Smooth muscle cell (in vitro differentiated cells): ENCODE measurements around the gene HERC2. TPM values are rescaled to one million over a fixed set of nuclear protein-coding genes. Genes with fewer than 3 reads are reported as not detected.

Experiments
- DNase-seq: peaks from one replicate; lab custom pipeline; 2025; ENCODE audit not compliant: unreplicated experiment; lab: John Stamatoyannopoulos, UW
- H2AFZ ChIP-seq: fragments of 200-600 bp; sonication (generic); 2 replicates; pipeline ENCODE4 v1.6.0; 2016; ENCODE audit warnings: antibody characterized with exemption, low read depth, mild to moderate bottlenecking
- H3F3A ChIP-seq: fragments of 200-600 bp; sonication (generic); 2 replicates; pipeline ENCODE4 v1.6.0; 2017; ENCODE audit warnings: antibody characterized with exemption, low read depth
- H3K27ac ChIP-seq: fragments of 200-600 bp; sonication (generic); 2 replicates; pipeline ENCODE4 v1.5.1; 2016; ENCODE audit warnings: low read depth, mild to moderate bottlenecking
- H3K27me3 ChIP-seq: fragments of 200-600 bp; sonication (generic); 2 replicates; pipeline ENCODE4 v1.6.1; 2016; ENCODE audit warnings: low read depth, mild to moderate bottlenecking
- H3K36me3 ChIP-seq: fragments of 200-600 bp; sonication (generic); 2 replicates; pipeline ENCODE4 v1.5.1; 2016; ENCODE audit warnings: low read depth
- H3K4me1 ChIP-seq: fragments of 200-600 bp; sonication (generic); 2 replicates; pipeline ENCODE4 v1.5.1; 2016; ENCODE audit warnings: low read depth
- H3K4me2 ChIP-seq: fragments of 200-600 bp; sonication (generic); 2 replicates; pipeline ENCODE4 v1.6.0; 2016; ENCODE audit warnings: mild to moderate bottlenecking
- H3K4me3 ChIP-seq: fragments of 200-600 bp; sonication (generic); 2 replicates; pipeline ENCODE4 v1.5.1; 2016; ENCODE audit warnings: mild to moderate bottlenecking
- H3K79me2 ChIP-seq: fragments of 200-600 bp; sonication (generic); 2 replicates; pipeline ENCODE4 v1.6.0; 2016; ENCODE audit warnings: low read depth, mild to moderate bottlenecking
- H3K9ac ChIP-seq: fragments of 200-600 bp; sonication (generic); 2 replicates; pipeline ENCODE4 v1.6.0; 2016; ENCODE audit warnings: low read depth
- H3K9me3 ChIP-seq: fragments of 200-600 bp; sonication (generic); replicated peaks from 2 replicates; pipeline ENCODE4 v1.5.1; 2016; ENCODE audit warnings: low read depth
- H4K20me1 ChIP-seq: fragments of 200-600 bp; sonication (generic); 2 replicates; pipeline ENCODE4 v1.6.0; 2016; ENCODE audit warnings: low read depth
- WGBS: methylation state at CpG from one replicate; pipeline ENCODE4 v1.1.7; 2016; ENCODE audit warnings: low lambda C conversion rate; 5-methylcytosine and 5-hydroxymethylcytosine counted together
- polyA plus RNA-seq: library from polyadenylated mRNA; unstranded; fragments of >200 nt; fragmentation: Nextera tagmentation; extraction: Ambion mirVana; gene quantifications from 2 replicates; pipeline ENCODE4 v1.2.1, GENCODE V29; 2016
- total RNA-seq: library from RNA; depleted of rRNA; stranded (reverse); fragments of >200 nt; gene quantifications from 2 replicates; pipeline ENCODE4 v1.2.3, GENCODE V29; 2014
- TF ChIP-seq, protein P1 (sequence below): fragments of 200-600 bp; sonication (generic); IDR thresholded peaks from 2 replicates; pipeline ENCODE4 v1.5.1; 2017; ENCODE audit warnings: borderline replicate concordance, mild to moderate bottlenecking, antibody characterized with exemption; ENCODE audit not compliant: insufficient read depth, poor library complexity, severe bottlenecking

The HERC2 gene
- total and polyA plus RNA-seq, 2 experiments from 2014 or later: 19.9 to 33.1 TPM

DNA sequence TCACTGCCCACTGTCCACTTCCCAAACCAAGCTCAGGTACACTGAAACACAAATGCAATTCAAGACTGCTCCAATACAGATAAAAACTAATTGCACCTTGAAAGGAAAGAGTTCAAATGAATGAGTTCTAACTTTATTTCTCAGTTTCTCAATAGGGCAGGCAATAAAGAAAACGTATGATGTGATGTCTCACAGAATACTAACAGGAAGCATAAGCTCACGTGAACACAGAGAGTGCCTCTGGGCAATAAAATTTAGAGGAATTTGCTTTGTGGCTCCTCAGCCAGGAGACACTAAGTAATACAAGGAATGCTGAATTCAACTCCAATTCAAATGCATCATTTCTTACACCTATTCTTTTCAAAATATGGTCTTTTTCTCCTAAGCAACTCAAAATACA is 140.6 kb downstream of the HERC2 start:
- H3K27ac ChIP-seq: no peak overlapping the region
- H3K36me3 ChIP-seq: no peaks in the 10 kb centered on the region
- H2AFZ ChIP-seq: no peak overlapping the region
- H3K9me3 ChIP-seq: no peaks in the 10 kb centered on the region
- WGBS: 74% methylated on average over 2 of the region's 2 CpGs
- H3K27me3 ChIP-seq: no peaks in the 10 kb centered on the region
- H3K4me2 ChIP-seq: no peak overlapping the region
- H3K4me3 ChIP-seq: no peak overlapping the region
- no peak overlapping the region for H3K9ac ChIP-seq
- TF ChIP-seq, protein P1, sequence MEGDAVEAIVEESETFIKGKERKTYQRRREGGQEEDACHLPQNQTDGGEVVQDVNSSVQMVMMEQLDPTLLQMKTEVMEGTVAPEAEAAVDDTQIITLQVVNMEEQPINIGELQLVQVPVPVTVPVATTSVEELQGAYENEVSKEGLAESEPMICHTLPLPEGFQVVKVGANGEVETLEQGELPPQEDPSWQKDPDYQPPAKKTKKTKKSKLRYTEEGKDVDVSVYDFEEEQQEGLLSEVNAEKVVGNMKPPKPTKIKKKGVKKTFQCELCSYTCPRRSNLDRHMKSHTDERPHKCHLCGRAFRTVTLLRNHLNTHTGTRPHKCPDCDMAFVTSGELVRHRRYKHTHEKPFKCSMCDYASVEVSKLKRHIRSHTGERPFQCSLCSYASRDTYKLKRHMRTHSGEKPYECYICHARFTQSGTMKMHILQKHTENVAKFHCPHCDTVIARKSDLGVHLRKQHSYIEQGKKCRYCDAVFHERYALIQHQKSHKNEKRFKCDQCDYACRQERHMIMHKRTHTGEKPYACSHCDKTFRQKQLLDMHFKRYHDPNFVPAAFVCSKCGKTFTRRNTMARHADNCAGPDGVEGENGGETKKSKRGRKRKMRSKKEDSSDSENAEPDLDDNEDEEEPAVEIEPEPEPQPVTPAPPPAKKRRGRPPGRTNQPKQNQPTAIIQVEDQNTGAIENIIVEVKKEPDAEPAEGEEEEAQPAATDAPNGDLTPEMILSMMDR: no peak
- H3K4me1 ChIP-seq: no peaks in the 10 kb centered on the region
- H4K20me1 ChIP-seq: no peaks in the 10 kb centered on the region
- H3F3A ChIP-seq: no peaks in the 10 kb centered on the region
- H3K79me2 ChIP-seq: no peaks in the 10 kb centered on the region
- DNase-seq: no peak

DNA sequence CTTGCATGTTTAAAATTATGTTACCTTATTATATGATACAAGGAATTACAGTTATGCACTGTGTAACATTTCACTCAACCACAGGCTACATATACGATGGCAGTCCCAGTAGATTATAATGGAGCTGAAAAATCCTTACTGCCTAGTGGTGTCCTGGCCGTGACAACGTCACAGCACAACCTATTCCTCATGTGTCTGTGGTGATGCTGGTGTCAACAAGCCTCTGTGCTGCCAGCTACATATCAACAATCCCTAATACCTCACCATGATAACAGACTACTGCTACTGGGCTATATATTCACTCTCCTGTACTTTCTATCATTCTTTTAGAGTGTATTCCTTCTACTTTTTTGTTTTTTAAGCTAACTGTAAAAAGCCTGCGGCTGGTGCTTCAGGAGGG is 142.7 kb downstream of the HERC2 start:
- no peaks in the 10 kb centered on the region for H3K4me1 ChIP-seq
- no peak overlapping the region for H3K9ac ChIP-seq
- no peak overlapping the region for H3K4me2 ChIP-seq
- H3K36me3 ChIP-seq: no peaks in the 10 kb centered on the region
- WGBS: 93% methylated on average over 4 of the region's 4 CpGs
- no peaks in the 10 kb centered on the region for H3F3A ChIP-seq
- no peak for DNase-seq
- TF ChIP-seq, protein P1: no peak
- H3K79me2 ChIP-seq: no peaks in the 10 kb centered on the region
- H3K27ac ChIP-seq: no peak overlapping the region
- no peaks in the 10 kb centered on the region for H4K20me1 ChIP-seq
- no peaks in the 10 kb centered on the region for H3K27me3 ChIP-seq
- no peak overlapping the region for H3K4me3 ChIP-seq
- no peaks in the 10 kb centered on the region for H3K9me3 ChIP-seq
- no peak overlapping the region for H2AFZ ChIP-seq

DNA sequence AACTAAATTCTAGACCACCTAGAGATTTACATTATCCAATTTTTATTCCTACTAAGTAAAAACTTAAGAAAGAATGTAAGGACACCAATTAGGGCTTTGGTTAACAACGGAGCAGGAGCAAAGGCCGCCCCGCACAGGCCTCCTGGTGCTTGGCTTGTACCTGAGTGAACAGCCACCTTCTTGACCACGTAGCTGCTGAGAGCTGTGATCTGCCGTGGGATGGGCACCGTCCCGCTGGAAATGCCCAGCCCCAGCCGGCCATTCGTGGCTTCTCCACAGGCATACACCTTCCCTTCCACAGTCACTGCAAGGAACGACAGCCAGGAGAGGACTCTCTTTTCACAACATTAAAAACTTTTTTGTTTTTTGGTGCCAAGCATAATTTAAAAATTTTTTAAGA is 143.3 kb downstream of the HERC2 start:
- no peaks in the 10 kb centered on the region for H3F3A ChIP-seq
- no peaks in the 10 kb centered on the region for H3K79me2 ChIP-seq
- no peak overlapping the region for H3K4me3 ChIP-seq
- no peak overlapping the region for H3K9ac ChIP-seq
- H3K27ac ChIP-seq: no peak overlapping the region
- WGBS: over 99% methylated on average over 10 of the region's 10 CpGs
- TF ChIP-seq, protein P1: no peak
- no peak overlapping the region for H2AFZ ChIP-seq
- H3K27me3 ChIP-seq: no peaks in the 10 kb centered on the region
- H3K4me1 ChIP-seq: no peaks in the 10 kb centered on the region
- no peaks in the 10 kb centered on the region for H3K9me3 ChIP-seq
- no peak overlapping the region for H3K4me2 ChIP-seq
- no peaks in the 10 kb centered on the region for H3K36me3 ChIP-seq
- no peak for DNase-seq
- no peaks in the 10 kb centered on the region for H4K20me1 ChIP-seq

DNA sequence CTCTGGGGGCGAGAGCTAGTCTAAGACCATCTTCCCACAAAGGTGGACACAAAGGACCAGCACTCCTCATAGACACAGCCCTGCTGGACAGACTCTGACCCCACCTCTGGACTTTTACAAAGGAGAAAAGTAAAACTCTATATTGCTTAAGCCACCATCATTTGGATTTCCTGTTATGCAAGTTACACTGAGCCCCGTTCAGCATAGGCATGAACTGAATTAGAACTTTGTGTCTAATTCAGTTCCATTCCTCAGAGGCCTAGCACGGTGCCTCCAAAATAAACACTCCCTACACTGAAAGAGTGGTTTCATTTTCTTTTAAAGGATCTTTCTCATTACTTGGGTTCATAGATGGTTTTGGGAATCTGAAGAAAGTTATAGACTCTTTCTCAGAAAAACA is 143.7 kb downstream of the HERC2 start:
- WGBS: 94% methylated on average over 3 of the region's 3 CpGs
- Histone ChIP-seq H3K27ac (no peak overlapping the region), H3F3A (no peaks in the 10 kb centered on the region), H3K79me2 (no peaks in the 10 kb centered on the region), H2AFZ (no peak overlapping the region), H3K4me1 (no peaks in the 10 kb centered on the region), H3K9ac (no peak overlapping the region), H3K4me2 (no peak overlapping the region), H3K4me3 (no peak overlapping the region), H3K36me3 (no peaks in the 10 kb centered on the region), H4K20me1 (no peaks in the 10 kb centered on the region), H3K27me3 (no peaks in the 10 kb centered on the region), H3K9me3 (no peaks in the 10 kb centered on the region)
- no peak for DNase-seq
- TF ChIP-seq, protein P1: no peak
